ENCODE results near the gene POTEC.
"Not testable (repeated sequence)": the region's sequence is repeated elsewhere in the genome, so short reads cannot be mapped to it uniquely, and the experiment has no call there.

The POTEC gene

DNA sequence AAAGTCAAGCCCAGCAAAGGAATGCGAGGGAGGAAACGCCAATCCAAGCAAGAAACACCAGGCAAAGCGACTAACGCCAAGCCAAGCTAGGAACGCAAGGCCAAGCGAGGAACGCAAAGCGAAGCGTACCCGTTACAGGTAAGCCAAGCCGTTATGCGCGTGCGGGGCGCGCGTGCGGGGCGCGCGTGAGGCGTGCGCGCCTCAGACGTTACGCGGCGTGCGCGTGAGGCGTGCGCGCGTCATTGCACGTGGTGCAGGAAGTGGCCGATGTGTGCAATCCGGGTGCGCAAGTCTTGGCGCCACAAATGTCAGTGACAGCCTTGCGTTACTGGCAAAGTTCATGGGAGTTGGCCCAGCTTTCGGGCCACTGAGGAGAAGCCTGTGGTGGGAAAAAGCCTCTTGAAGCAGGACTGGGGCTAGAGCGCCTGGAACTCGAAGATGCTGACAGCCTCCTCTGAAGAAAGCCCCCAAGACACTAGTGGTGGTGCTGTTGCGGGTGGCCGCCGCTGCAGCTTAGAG, at the start of gene POTEC:
Gene POTEC, minus strand, starts transcription at position 155 of the 519 bp plus-strand sequence. CDS start 454 bp downstream, outside the sequence.
- not testable (repeated sequence) for H3K36me3 ChIP-seq (ENCODE audit: control insufficient read depth, insufficient read depth, low read length); H3K27me3 ChIP-seq (ENCODE audit: control insufficient read depth, insufficient read depth, low read length); H3K9me3 ChIP-seq (ENCODE audit: control insufficient read depth, low read length); H3K4me3 ChIP-seq (ENCODE audit: low read length); H3K9ac ChIP-seq (ENCODE audit: low read length); H3K4me1 ChIP-seq (ENCODE audit: control insufficient read depth, insufficient read depth, low read length)

GRCh38 chr18:14577971-14578370, 34.6 kb upstream of the POTEC start:
- Histone ChIP-seq H3K36me3 (ENCODE audit: control insufficient read depth, insufficient read depth, low read length) (no peaks in the 10 kb centered on the region), H3K27me3 (ENCODE audit: control insufficient read depth, insufficient read depth, low read length) (no peaks in the 10 kb centered on the region), H3K9ac (ENCODE audit: low read length) (no peak overlapping the region), H3K4me1 (ENCODE audit: control insufficient read depth, insufficient read depth, low read length) (no peaks in the 10 kb centered on the region), H3K9me3 (ENCODE audit: control insufficient read depth, low read length) (no peaks in the 10 kb centered on the region), H3K4me3 (ENCODE audit: low read length) (no peak overlapping the region)

DNA sequence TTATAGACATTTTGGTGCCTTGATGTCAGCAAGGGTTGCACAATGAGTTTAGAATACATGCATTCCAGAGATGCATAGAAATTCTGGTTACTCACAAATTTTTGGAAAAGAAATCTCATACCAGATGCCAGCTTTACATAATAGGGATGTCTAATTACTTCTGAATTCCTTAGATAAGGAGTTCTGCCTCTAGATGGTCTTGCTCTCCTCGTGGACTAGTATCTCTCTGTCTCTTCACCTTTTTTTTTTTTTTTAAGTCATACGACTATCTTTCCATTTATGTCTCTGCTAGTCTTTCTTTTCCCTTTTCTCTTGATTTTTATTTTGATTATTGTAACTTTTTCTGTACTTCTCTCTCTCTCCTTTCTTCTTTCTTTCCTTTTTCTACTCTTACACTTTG, 16.1 kb upstream of the POTEC start:
- H3K9me3 ChIP-seq (ENCODE audit: control insufficient read depth, low read length); H3K27me3 ChIP-seq (ENCODE audit: control insufficient read depth, insufficient read depth, low read length); H3K36me3 ChIP-seq (ENCODE audit: control insufficient read depth, insufficient read depth, low read length); H3K9ac ChIP-seq (ENCODE audit: low read length); H3K4me1 ChIP-seq (ENCODE audit: control insufficient read depth, insufficient read depth, low read length); H3K4me3 ChIP-seq (ENCODE audit: low read length): not testable (repeated sequence)

GRCh38 chr18:14531659-14532058, 11.7 kb downstream of the POTEC start:
- not testable (repeated sequence) for H3K27me3 ChIP-seq (ENCODE audit: control insufficient read depth, insufficient read depth, low read length); H3K4me1 ChIP-seq (ENCODE audit: control insufficient read depth, insufficient read depth, low read length); H3K4me3 ChIP-seq (ENCODE audit: low read length); H3K36me3 ChIP-seq (ENCODE audit: control insufficient read depth, insufficient read depth, low read length); H3K9ac ChIP-seq (ENCODE audit: low read length); H3K9me3 ChIP-seq (ENCODE audit: control insufficient read depth, low read length)

GRCh38 chr18:14510707-14511106, 32.7 kb downstream of the POTEC start:
- H3K27me3 ChIP-seq (ENCODE audit: control insufficient read depth, insufficient read depth, low read length); H3K4me3 ChIP-seq (ENCODE audit: low read length); H3K4me1 ChIP-seq (ENCODE audit: control insufficient read depth, insufficient read depth, low read length); H3K9me3 ChIP-seq (ENCODE audit: control insufficient read depth, low read length); H3K36me3 ChIP-seq (ENCODE audit: control insufficient read depth, insufficient read depth, low read length); H3K9ac ChIP-seq (ENCODE audit: low read length): not testable (repeated sequence)

GRCh38 chr18:14503691-14504090, 39.7 kb downstream of the POTEC start:
- H3K9me3 ChIP-seq (ENCODE audit: control insufficient read depth, low read length); H3K27me3 ChIP-seq (ENCODE audit: control insufficient read depth, insufficient read depth, low read length); H3K9ac ChIP-seq (ENCODE audit: low read length); H3K4me1 ChIP-seq (ENCODE audit: control insufficient read depth, insufficient read depth, low read length); H3K4me3 ChIP-seq (ENCODE audit: low read length); H3K36me3 ChIP-seq (ENCODE audit: control insufficient read depth, insufficient read depth, low read length): not testable (repeated sequence)

DNA sequence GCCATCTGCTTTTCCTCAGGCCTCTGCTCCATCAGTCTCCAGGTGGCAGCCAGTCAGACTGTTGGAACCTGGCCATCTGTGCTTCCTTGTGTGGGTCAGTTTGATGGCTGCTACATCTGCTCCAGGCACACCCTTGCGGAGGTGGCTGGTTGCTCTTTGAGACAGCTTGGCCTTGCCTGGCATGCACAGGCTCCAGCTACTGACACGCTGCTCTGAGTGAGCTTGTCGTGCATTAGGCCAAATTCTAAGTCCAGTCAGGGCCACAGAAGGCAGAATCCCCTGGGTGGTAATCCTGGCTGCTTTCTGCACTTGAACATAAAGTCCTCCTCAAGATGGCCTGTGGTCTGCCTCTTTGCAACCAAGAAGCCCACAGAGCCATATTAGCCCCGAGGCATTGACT, 41.5 kb downstream of the POTEC start:
- H3K9me3 ChIP-seq (ENCODE audit: control insufficient read depth, low read length); H3K27me3 ChIP-seq (ENCODE audit: control insufficient read depth, insufficient read depth, low read length); H3K9ac ChIP-seq (ENCODE audit: low read length); H3K4me1 ChIP-seq (ENCODE audit: control insufficient read depth, insufficient read depth, low read length); H3K4me3 ChIP-seq (ENCODE audit: low read length); H3K36me3 ChIP-seq (ENCODE audit: control insufficient read depth, insufficient read depth, low read length): not testable (repeated sequence)

- H3K9me3 ChIP-seq (ENCODE audit: control insufficient read depth, low read length); H3K4me3 ChIP-seq (ENCODE audit: low read length); H3K27me3 ChIP-seq (ENCODE audit: control insufficient read depth, insufficient read depth, low read length); H3K36me3 ChIP-seq (ENCODE audit: control insufficient read depth, insufficient read depth, low read length); H3K9ac ChIP-seq (ENCODE audit: low read length); H3K4me1 ChIP-seq (ENCODE audit: control insufficient read depth, insufficient read depth, low read length): not testable (repeated sequence)
Measured at GRCh38 chr18:14489256-14490014, 54.0 kb downstream of the POTEC start.

DNA sequence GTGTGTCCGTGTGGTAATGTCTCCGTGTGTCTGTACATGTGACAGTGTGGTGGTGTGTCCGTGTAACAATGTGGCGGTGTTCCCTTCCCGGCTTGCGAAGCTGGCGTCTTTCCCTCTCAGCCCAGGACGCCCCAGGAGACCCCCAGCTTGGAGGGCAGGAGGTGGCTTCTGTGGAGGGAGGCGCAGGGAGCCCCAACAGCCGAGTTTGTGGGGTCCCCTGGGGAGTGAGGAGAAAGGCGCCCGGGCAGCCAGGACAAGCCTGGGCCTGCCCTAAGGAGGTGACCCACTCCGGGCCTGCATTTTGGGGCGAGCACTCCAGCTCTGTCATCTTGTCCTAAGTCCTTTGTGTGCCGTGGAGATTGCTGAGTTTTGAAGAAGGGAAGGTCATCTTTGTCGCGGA, 54.6 kb downstream of the POTEC start:
- H3K9me3 ChIP-seq (ENCODE audit: control insufficient read depth, low read length); H3K9ac ChIP-seq (ENCODE audit: low read length); H3K27me3 ChIP-seq (ENCODE audit: control insufficient read depth, insufficient read depth, low read length); H3K4me3 ChIP-seq (ENCODE audit: low read length); H3K36me3 ChIP-seq (ENCODE audit: control insufficient read depth, insufficient read depth, low read length); H3K4me1 ChIP-seq (ENCODE audit: control insufficient read depth, insufficient read depth, low read length): not testable (repeated sequence)

DNA sequence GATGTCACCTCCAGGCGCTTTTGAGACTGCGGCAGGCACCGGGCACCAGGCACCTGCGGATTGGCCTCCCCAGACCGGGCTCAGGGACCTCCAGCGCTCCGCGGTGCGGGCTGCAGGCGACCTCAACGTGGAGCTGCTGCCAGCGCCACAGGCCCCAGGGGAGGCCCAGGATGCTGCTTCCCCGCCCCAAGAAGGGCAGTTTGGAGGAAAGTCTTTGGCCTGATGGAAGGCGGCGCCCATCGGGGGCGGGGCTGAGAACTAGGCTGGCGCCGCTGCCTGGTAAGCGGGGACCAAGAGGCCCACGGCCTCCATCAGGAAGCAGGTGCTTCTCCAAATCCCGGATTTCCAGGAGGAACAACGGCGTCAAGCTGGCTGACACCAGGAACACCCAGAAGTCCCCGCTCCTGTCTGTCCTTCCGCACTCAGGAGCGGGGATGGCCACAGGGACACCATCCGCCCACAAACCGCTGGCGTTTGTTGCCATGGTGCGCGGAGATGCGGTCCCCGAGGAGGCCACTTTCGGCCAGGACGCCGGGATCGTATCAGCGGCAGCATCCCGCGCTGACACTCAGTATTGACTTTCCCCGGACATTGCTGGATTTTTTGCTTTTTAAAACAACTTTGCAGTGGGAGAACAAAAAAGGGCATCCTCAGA, 56.3 kb downstream of the POTEC start:
- not testable (repeated sequence) for H3K4me3 ChIP-seq (ENCODE audit: low read length); H3K9ac ChIP-seq (ENCODE audit: low read length); H3K4me1 ChIP-seq (ENCODE audit: control insufficient read depth, insufficient read depth, low read length); H3K36me3 ChIP-seq (ENCODE audit: control insufficient read depth, insufficient read depth, low read length); H3K9me3 ChIP-seq (ENCODE audit: control insufficient read depth, low read length); H3K27me3 ChIP-seq (ENCODE audit: control insufficient read depth, insufficient read depth, low read length)

DNA sequence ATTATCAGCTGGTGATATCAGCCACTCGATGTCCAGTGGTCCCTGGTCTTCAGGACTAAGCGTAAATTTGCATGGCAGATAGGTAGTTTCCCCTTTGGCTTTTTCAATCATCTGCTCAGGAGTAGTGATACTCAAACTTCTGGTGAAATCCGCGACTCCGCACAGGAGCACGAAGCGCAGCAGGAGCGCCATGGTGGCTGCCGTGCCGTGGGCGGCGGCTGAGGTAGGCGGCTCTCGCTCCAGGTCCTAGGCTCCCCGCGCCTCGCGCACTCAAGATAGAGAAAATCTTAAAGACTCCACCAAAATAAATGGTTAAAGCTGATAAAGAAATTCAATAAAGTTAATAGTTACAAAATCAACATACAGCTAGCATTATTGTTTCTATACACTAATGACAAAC, 64.3 kb downstream of the POTEC start:
- not testable (repeated sequence) for H3K27me3 ChIP-seq (ENCODE audit: control insufficient read depth, insufficient read depth, low read length); H3K4me1 ChIP-seq (ENCODE audit: control insufficient read depth, insufficient read depth, low read length); H3K4me3 ChIP-seq (ENCODE audit: low read length); H3K36me3 ChIP-seq (ENCODE audit: control insufficient read depth, insufficient read depth, low read length); H3K9me3 ChIP-seq (ENCODE audit: control insufficient read depth, low read length); H3K9ac ChIP-seq (ENCODE audit: low read length)

DNA sequence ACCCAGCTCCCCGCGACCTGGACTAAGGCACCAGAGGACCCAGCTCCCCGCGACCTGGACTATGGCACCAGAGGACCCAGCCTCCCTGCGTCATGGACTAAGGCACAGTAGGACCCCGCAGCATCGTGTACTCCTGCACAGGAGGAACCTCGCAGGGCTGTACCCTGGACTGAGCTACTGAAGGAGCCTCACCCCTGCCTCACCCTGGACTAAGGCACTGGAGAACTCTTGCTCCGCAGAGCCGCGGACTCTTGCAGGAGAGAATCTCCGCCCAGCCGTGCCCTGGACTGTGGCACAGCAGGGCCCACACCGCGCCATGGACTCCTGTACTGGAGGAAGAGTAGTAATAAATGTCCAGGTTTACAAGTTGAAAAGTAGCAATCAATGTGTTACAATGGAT, 67.9 kb downstream of the POTEC start:
- H3K4me1 ChIP-seq (ENCODE audit: control insufficient read depth, insufficient read depth, low read length); H3K36me3 ChIP-seq (ENCODE audit: control insufficient read depth, insufficient read depth, low read length); H3K27me3 ChIP-seq (ENCODE audit: control insufficient read depth, insufficient read depth, low read length); H3K9ac ChIP-seq (ENCODE audit: low read length); H3K9me3 ChIP-seq (ENCODE audit: control insufficient read depth, low read length); H3K4me3 ChIP-seq (ENCODE audit: low read length): not testable (repeated sequence)

- H3K36me3 ChIP-seq (ENCODE audit: control insufficient read depth, insufficient read depth, low read length); H3K4me3 ChIP-seq (ENCODE audit: low read length); H3K9me3 ChIP-seq (ENCODE audit: control insufficient read depth, low read length); H3K9ac ChIP-seq (ENCODE audit: low read length); H3K4me1 ChIP-seq (ENCODE audit: control insufficient read depth, insufficient read depth, low read length); H3K27me3 ChIP-seq (ENCODE audit: control insufficient read depth, insufficient read depth, low read length): not testable (repeated sequence)
Measured at GRCh38 chr18:14474752-14475151, 68.6 kb downstream of the POTEC start.

Data from mucosa of stomach (tissue), 1 donor.